Measurements from ENCODE around the gene ROBO2. TPM values are rescaled to one million over a fixed set of nuclear protein-coding genes. Genes with fewer than 3 reads are reported as not detected.

The ROBO2 gene
- polyA plus RNA-seq, 1 experiment, result 1.6 TPM

DNA sequence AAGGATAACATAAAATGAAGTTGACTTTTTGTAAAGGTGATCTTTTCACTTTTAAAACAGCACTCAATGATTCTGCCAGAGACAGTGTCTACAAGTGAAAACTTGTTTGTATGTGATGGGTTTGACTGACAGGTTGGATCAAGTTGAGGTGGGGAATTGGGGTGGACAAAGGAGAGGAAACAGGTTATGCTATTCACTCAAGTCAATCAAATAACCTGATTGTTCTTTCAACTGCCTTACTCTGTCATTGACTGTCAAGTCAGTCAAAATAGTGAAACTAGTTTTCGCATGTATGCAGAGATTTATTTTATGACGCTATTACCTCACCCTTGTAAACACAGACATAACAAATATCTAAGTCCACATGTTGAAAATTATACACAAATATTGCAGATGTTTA is 187.7 kb downstream of the ROBO2 start:
- DNase-seq (ENCODE audit: low read depth), result no peak
- CTCF ChIA-PET, result no interaction called here
- TF ChIP-seq, protein P1, sequence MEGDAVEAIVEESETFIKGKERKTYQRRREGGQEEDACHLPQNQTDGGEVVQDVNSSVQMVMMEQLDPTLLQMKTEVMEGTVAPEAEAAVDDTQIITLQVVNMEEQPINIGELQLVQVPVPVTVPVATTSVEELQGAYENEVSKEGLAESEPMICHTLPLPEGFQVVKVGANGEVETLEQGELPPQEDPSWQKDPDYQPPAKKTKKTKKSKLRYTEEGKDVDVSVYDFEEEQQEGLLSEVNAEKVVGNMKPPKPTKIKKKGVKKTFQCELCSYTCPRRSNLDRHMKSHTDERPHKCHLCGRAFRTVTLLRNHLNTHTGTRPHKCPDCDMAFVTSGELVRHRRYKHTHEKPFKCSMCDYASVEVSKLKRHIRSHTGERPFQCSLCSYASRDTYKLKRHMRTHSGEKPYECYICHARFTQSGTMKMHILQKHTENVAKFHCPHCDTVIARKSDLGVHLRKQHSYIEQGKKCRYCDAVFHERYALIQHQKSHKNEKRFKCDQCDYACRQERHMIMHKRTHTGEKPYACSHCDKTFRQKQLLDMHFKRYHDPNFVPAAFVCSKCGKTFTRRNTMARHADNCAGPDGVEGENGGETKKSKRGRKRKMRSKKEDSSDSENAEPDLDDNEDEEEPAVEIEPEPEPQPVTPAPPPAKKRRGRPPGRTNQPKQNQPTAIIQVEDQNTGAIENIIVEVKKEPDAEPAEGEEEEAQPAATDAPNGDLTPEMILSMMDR (IDR thresholded peaks at IDR 0.05; ENCODE audit: insufficient read depth, low read depth, low read length), result no peak

DNA sequence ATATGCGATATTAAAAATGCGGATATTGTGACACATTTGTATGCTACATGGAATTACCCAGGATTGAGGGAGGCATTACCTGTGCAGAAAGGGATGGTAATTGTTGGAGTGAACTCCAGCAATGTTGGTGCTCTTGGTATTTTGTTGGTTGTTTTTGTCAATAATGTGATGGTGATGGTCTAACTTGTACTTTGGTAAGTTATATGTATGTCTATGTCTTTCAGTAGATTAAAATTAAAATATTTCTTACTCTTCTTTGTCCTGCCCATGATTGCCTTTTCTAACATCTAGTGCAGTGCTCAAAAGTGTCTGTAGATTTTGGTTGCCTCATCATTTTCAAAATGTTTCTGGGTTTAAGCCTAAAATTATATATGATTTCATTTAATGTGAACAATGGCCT is 192.7 kb downstream of the ROBO2 start:
- ChIA-PET POLR2A (no interaction called here), CTCF (no interaction called here)
- no peaks in the 10 kb centered on the region for H3K36me3 ChIP-seq (ENCODE audit: control insufficient read depth, insufficient read depth, low read length)
- H3K4me3 ChIP-seq (ENCODE audit: low read depth, low read length), result no peak overlapping the region
- DNase-seq (ENCODE audit: low read depth), result no peak
- H3K27me3 ChIP-seq (ENCODE audit: control insufficient read depth, insufficient read depth, low read length), result no peaks in the 10 kb centered on the region
- TF ChIP-seq, protein P1 (IDR thresholded peaks at IDR 0.05; ENCODE audit: insufficient read depth, low read depth, low read length), result no peak

More for the DNA sequence above, 187.7 kb downstream of the ROBO2 start:
- Histone ChIP-seq H3K27me3 (ENCODE audit: control insufficient read depth, insufficient read depth, low read length) (no peaks in the 10 kb centered on the region), H3K36me3 (ENCODE audit: control insufficient read depth, insufficient read depth, low read length) (no peaks in the 10 kb centered on the region), H3K4me3 (ENCODE audit: low read depth, low read length) (no peak overlapping the region)
- POLR2A ChIA-PET, result no interaction called here

DNA sequence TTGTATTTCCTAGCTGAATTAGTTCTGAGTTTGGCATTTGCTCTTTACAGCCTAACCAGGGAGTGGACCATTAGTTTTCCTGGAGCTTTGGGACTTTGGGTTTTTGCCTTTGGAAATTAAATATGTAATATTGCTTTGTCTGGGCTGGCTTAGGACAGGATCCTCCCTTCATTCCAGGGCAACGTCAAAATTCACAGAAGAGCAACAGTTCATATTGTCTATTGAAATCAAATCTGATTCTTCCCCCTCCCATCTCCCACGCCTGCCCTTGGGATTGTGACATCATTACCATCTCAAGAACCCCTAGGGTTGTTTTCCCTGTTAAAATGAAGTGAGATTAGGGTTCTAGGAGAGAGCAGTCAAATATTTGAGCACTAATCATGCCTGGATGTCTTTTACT is 194.1 kb downstream of the ROBO2 start:
- TF ChIP-seq, protein P1 (IDR thresholded peaks at IDR 0.05; ENCODE audit: insufficient read depth, low read depth, low read length), result no peak
- Histone ChIP-seq H3K36me3 (ENCODE audit: control insufficient read depth, insufficient read depth, low read length) (no peaks in the 10 kb centered on the region), H3K27me3 (ENCODE audit: control insufficient read depth, insufficient read depth, low read length) (no peaks in the 10 kb centered on the region), H3K4me3 (ENCODE audit: low read depth, low read length) (no peak overlapping the region)
- CTCF ChIA-PET, result no interaction called here
- POLR2A ChIA-PET, result no interaction called here
- DNase-seq (ENCODE audit: low read depth), result no peak

GRCh38 chr3:77236118-77236517 is 196.2 kb downstream of the ROBO2 start:
- POLR2A ChIA-PET, result no interaction called here
- CTCF ChIA-PET, result no interaction called here
- TF ChIP-seq, protein P1 (IDR thresholded peaks at IDR 0.05; ENCODE audit: insufficient read depth, low read depth, low read length), result no peak
- no peak for DNase-seq (ENCODE audit: low read depth)
- H3K27me3 ChIP-seq (ENCODE audit: control insufficient read depth, insufficient read depth, low read length), result no peaks in the 10 kb centered on the region
- H3K36me3 ChIP-seq (ENCODE audit: control insufficient read depth, insufficient read depth, low read length), result no peaks in the 10 kb centered on the region
- H3K4me3 ChIP-seq (ENCODE audit: low read depth, low read length), result no peak overlapping the region

GRCh38 chr3:77240072-77240650 is 200.3 kb downstream of the ROBO2 start:
- H3K27me3 ChIP-seq (ENCODE audit: control insufficient read depth, insufficient read depth, low read length), result no peaks in the 10 kb centered on the region
- TF ChIP-seq, protein P1 (IDR thresholded peaks at IDR 0.05; ENCODE audit: insufficient read depth, low read depth, low read length), result no peak
- H3K36me3 ChIP-seq (ENCODE audit: control insufficient read depth, insufficient read depth, low read length), result no peaks in the 10 kb centered on the region
- ChIA-PET POLR2A (no interaction called here), CTCF (interaction anchor here (0.6 kb wide), 1 partner anchor 9 kb away, joined by 5 read pairs; no protein-coding TSS in a partner anchor)
- H3K4me3 ChIP-seq (ENCODE audit: low read depth, low read length), result no peak overlapping the region
- no peak for DNase-seq (ENCODE audit: low read depth)

All from BJ (cell line).